K562 (cell line): Measurements from ENCODE around the gene KIF26A. TPM values are rescaled to one million over a fixed set of nuclear protein-coding genes. Genes with fewer than 3 reads are reported as not detected.

Experiments used
- ATAC-seq: fragments of 200-7000 bp; cut with Tn5 transposase; 3 replicates; pipeline ENCODE4 v1.9.1; 2020; ENCODE audit warnings: moderate library complexity
- BruUV-seq: library from RNA; stranded (reverse); fragments of 400-500 nt; replicated peaks from 2 replicates; lab custom pipeline; 2021; lab: Mats Ljungman, UMichigan
- CTCF ChIA-PET: fragments of 300-600 bp; formaldehyde crosslinking; extraction: SDS; loops from one replicate; lab custom pipeline; 2021; ENCODE audit warnings: low intra/inter-chr PET ratio; lab: Yijun Ruan, JAX
- POLR2A ChIA-PET: fragments of 300-600, 350-650 bp; sonication (Branson Sonifier 250); formaldehyde crosslinking; extraction: SDS; loops from one replicate; lab custom pipeline; 2021; ENCODE audit warnings: antibody characterized with exemption, inconsistent platforms; lab: Yijun Ruan, JAX
- DNase-seq, 4 experiments: peaks; one replicate each; pipeline versions ENCODE4 v3.0.0 to v3.0.0-alpha.2; 2011 to 2018; ENCODE audit warnings: low spot score in 3 of 4, mixed read lengths in 3 of 4; ENCODE audit errors: extremely low read depth in 1 of 4
- FAIRE-seq: peaks from 2 replicates; lab custom pipeline; 2011; peaks lifted over from hg19 to GRCh38; lab: Jason Lieb, UNC
- H2AFZ ChIP-seq: 2 replicates; pipeline ENCODE4 v1.6.0; 2011; ENCODE audit warnings: low read depth, low read length, control low read depth, inconsistent platforms
- H3K27ac ChIP-seq: fragments of 200-600 bp; 3 replicates; pipeline ENCODE4 v1.8.0; 2011; ENCODE audit warnings: low read depth, mild to moderate bottlenecking, control low read depth, inconsistent platforms, low read length, moderate library complexity, mixed read lengths; ENCODE audit errors: extremely low read depth
- H3K27me3 ChIP-seq, 2 experiments: fragments of 300-600 bp in 1 of 2; 2 replicates in 1 of 2; 3 replicates in 1 of 2; pipeline versions ENCODE4 v1.6.0 to v1.8.0; 2011; ENCODE audit warnings: inconsistent platforms in 2 of 2, low read length in 2 of 2, mild to moderate bottlenecking in 1 of 2, mixed read lengths in 1 of 2, moderate library complexity in 1 of 2; ENCODE audit not compliant: control insufficient read depth in 2 of 2, insufficient read depth in 2 of 2
- H3K36me3 ChIP-seq: fragments of 300-600 bp; 3 replicates; pipeline ENCODE4 v1.8.0; 2011; ENCODE audit warnings: mild to moderate bottlenecking, low read length, inconsistent platforms; ENCODE audit not compliant: control insufficient read depth, insufficient read depth
- H3K4me1 ChIP-seq, 2 experiments: fragments of 200-600 bp in 1 of 2; replicated peaks in 1 of 2; 2 replicates in 1 of 2; 3 replicates in 1 of 2; pipeline versions ENCODE4 v1.5.1 to v1.8.0; 2011; ENCODE audit warnings: inconsistent platforms in 2 of 2, low read length in 2 of 2, mild to moderate bottlenecking in 1 of 2, mixed read lengths in 1 of 2, moderate library complexity in 1 of 2; ENCODE audit not compliant: control insufficient read depth in 2 of 2, insufficient read depth in 2 of 2
- H3K4me2 ChIP-seq: 2 replicates; pipeline ENCODE4 v1.6.1; 2011; ENCODE audit warnings: low read length, control low read depth, inconsistent platforms, mixed read lengths; ENCODE audit not compliant: insufficient read depth
- H3K4me3 ChIP-seq: fragments of 200-600 bp; sonication (generic), shearing (Covaris generic); 2 replicates; pipeline ENCODE4 v1.5.1; 2016; ENCODE audit warnings: control low read depth, inconsistent platforms
- H3K79me2 ChIP-seq: fragments of 200-600 bp; 3 replicates; pipeline ENCODE4 v1.8.0; 2011; ENCODE audit warnings: low read length, inconsistent platforms; ENCODE audit not compliant: control insufficient read depth, insufficient read depth
- H3K9ac ChIP-seq, 2 experiments: 2 replicates each; pipeline versions ENCODE4 v1.6.0 to v1.6.1; 2011; ENCODE audit warnings: low read depth in 2 of 2, low read length in 2 of 2, control low read depth in 1 of 2, inconsistent platforms in 1 of 2, mild to moderate bottlenecking in 1 of 2, mixed read lengths in 1 of 2; ENCODE audit not compliant: insufficient read depth in 1 of 2
- H3K9me1 ChIP-seq: one replicate; pipeline ENCODE4 v1.6.0; 2011; ENCODE audit warnings: inconsistent platforms, mild to moderate bottlenecking, low read length, moderate library complexity; ENCODE audit not compliant: control insufficient read depth, insufficient read depth
- H3K9me3 ChIP-seq: replicated peaks from 2 replicates; pipeline ENCODE4 v1.5.1; 2011; ENCODE audit warnings: low read depth, low read length, inconsistent platforms; ENCODE audit not compliant: control insufficient read depth, insufficient read depth
- H4K20me1 ChIP-seq: replicated peaks from 2 replicates; pipeline ENCODE4 v1.6.1; 2011; ENCODE audit warnings: low read length, inconsistent platforms, mixed read lengths; ENCODE audit not compliant: control insufficient read depth, insufficient read depth
- ILK ChIP-seq: fragments of 450-650 bp; IDR thresholded peaks from 2 replicates; pipeline ENCODE4 v1.6.1; 2016; ENCODE audit warnings: missing genetic modification characterization, low read depth, mild to moderate bottlenecking, missing compliant biosample characterization, moderate library complexity, borderline replicate concordance
- NFE2 ChIP-seq: IDR thresholded peaks from 2 replicates; pipeline ENCODE4 v1.6.1; 2014; ENCODE audit warnings: antibody characterized with exemption, low read depth
- WGBS: fragments of 100-300 bp; shearing (Covaris generic); methylation state at CpG from one replicate; pipeline ENCODE4 v1.1.6; 2016; ENCODE audit warnings: low coverage, mixed read lengths; ENCODE audit not compliant: insufficient coverage; ENCODE audit errors: missing lambda C conversion rate; 5-methylcytosine and 5-hydroxymethylcytosine counted together
- in situ Hi-C: fragments of 300-500 bp; cut with MboI; formaldehyde crosslinking; loops from 4 replicates; pipeline ENCODE4 v1.15.0; 2018; ENCODE audit warnings: inconsistent platforms, mixed read lengths
- intact Hi-C: fragments of 100-400 bp; cut with micrococcal nuclease; formaldehyde crosslinking; loops from 2 replicates; pipeline ENCODE4 v1.14.2; 2022
- polyA plus RNA-seq, 8 experiments: library from polyadenylated mRNA; depleted of rRNA in 4 of 8; stranded (reverse) in 5 of 8; unstranded in 3 of 8; fragments of >200 nt; fragmentation: Nextera tagmentation in 2 of 8; fragmentation: Illumina TruSeq in 1 of 8; extraction: Ambion mirVana in 2 of 8; extraction: Trizol in 1 of 8; gene quantifications; 2 replicates each; pipeline versions ENCODE4 v1.2.1 to v1.2.3, GENCODE V29; 2011 to 2014; ENCODE audit warnings: inconsistent platforms in 1 of 8, missing spikeins in 1 of 8
- total RNA-seq, 7 experiments: library from RNA; depleted of rRNA in 6 of 7; stranded (reverse); fragments of >200 nt in 6 of 7; fragmentation: Illumina TruSeq in 2 of 7; extraction: Trizol in 2 of 7; gene quantifications; 2 replicates each; pipeline versions ENCODE4 v1.2.1 to v1.2.3, GENCODE V29; 2011 to 2021; ENCODE audit warnings: low replicate concordance in 1 of 7
- TF ChIP-seq, protein P1 (sequence below): fragments of 450-650 bp; formaldehyde crosslinking; IDR thresholded peaks from 2 replicates; pipeline ENCODE4 v1.4.0; 2022; ENCODE audit warnings: missing genetic modification characterization
- TF ChIP-seq, protein P2 (sequence below): IDR thresholded peaks from 2 replicates; pipeline ENCODE4 v1.6.1; 2011; ENCODE audit warnings: borderline replicate concordance, low read depth, mild to moderate bottlenecking, moderate library complexity, low read length; ENCODE audit not compliant: insufficient read depth, poor library complexity, severe bottlenecking

Gene KIF26A
- total and polyA plus RNA-seq, 9 of the 15 experiments (the other 6 are each of a cell fraction or from before 2014, with no cell fraction given) = 0.04 TPM; not detected in 8

DNA sequence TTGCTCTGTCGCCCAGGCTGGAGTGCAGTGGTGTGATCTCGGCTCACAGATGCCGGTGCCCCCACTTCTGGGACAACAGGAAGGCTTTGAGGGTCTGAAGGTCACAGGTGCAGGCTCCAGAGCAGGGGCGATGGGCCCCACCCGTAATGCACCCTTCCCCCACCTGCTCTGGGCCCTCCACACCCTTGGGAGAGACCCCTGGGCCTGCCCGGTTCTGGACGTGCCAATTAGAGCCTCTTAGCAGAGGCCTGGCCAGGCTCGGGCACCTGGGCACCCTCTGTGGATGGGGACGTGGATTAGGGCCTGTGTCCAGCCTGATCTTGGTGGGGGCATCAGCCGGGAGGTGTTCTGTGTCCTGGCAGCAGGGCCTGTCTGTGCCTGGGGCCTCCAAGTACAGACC, 62.2 kb downstream of the KIF26A start:
- Histone ChIP-seq H3K4me1 (no peaks in the 10 kb centered on the region), H3K27ac (no peak overlapping the region), H3K4me3 (no peak overlapping the region), H3K4me2 (no peak overlapping the region), H3K9ac (no peak overlapping the region), H3K27me3 (no peaks in the 10 kb centered on the region; a peak in 1 of 5 replicates), H3K9me3 (no peaks in the 10 kb centered on the region), H2AFZ (no peak overlapping the region), H3K79me2 (no peaks in the 10 kb centered on the region), H3K9me1 (no peaks in the 10 kb centered on the region), H3K36me3 (no peaks in the 10 kb centered on the region), H4K20me1 (no peaks in the 10 kb centered on the region)
- CTCF ChIA-PET = no interaction called here
- TF ChIP-seq, protein P1, sequence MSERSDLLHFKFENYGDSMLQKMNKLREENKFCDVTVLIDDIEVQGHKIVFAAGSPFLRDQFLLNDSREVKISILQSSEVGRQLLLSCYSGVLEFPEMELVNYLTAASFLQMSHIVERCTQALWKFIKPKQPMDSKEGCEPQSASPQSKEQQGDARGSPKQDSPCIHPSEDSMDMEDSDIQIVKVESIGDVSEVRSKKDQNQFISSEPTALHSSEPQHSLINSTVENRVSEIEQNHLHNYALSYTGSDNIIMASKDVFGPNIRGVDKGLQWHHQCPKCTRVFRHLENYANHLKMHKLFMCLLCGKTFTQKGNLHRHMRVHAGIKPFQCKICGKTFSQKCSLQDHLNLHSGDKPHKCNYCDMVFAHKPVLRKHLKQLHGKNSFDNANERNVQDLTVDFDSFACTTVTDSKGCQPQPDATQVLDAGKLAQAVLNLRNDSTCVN (CRISPR knock-in tag) = no peak
- TF ChIP-seq, protein P2, sequence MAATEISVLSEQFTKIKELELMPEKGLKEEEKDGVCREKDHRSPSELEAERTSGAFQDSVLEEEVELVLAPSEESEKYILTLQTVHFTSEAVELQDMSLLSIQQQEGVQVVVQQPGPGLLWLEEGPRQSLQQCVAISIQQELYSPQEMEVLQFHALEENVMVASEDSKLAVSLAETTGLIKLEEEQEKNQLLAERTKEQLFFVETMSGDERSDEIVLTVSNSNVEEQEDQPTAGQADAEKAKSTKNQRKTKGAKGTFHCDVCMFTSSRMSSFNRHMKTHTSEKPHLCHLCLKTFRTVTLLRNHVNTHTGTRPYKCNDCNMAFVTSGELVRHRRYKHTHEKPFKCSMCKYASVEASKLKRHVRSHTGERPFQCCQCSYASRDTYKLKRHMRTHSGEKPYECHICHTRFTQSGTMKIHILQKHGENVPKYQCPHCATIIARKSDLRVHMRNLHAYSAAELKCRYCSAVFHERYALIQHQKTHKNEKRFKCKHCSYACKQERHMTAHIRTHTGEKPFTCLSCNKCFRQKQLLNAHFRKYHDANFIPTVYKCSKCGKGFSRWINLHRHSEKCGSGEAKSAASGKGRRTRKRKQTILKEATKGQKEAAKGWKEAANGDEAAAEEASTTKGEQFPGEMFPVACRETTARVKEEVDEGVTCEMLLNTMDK = no peak
- no peak for TF ChIP-seq ILK (tag)
- no peak for TF ChIP-seq NFE2
- POLR2A ChIA-PET = no interaction called here
- ATAC-seq (no peak), DNase-seq (no peak), FAIRE-seq (no peak)
- WGBS = 7% methylated on average over 6 of the region's 10 CpGs
- BruUV-seq = no TSS peak
- in situ Hi-C loops (no loop called here), intact Hi-C loops (no loop called here)
